H9 (cell line): Measurements from ENCODE around the gene IFRD2. TPM values are rescaled to one million over a fixed set of nuclear protein-coding genes. Genes with fewer than 3 reads are reported as not detected.

Experiments
- DNase-seq: peaks from one replicate; pipeline ENCODE4 v3.0.0-alpha.2; 2017
- H2AFZ ChIP-seq: one replicate; pipeline ENCODE4 v1.6.1; 2013; ENCODE audit warnings: mild to moderate bottlenecking, low read length, control low read depth, moderate library complexity
- H2AK5ac ChIP-seq: 2 replicates; pipeline ENCODE4 v1.6.1; 2013; ENCODE audit warnings: low read length, control low read depth, mixed read lengths; ENCODE audit not compliant: insufficient read length
- H2BK120ac ChIP-seq: one replicate; pipeline ENCODE4 v1.6.1; 2013; ENCODE audit warnings: low read depth, mild to moderate bottlenecking, low read length, control low read depth, inconsistent platforms; ENCODE audit not compliant: poor library complexity, severe bottlenecking
- H2BK12ac ChIP-seq: 2 replicates; pipeline ENCODE4 v1.6.1; 2013; ENCODE audit warnings: low read length, control low read depth, mixed read lengths, low read depth; ENCODE audit not compliant: insufficient read length
- H2BK15ac ChIP-seq: 2 replicates; pipeline ENCODE4 v1.6.1; 2013; ENCODE audit warnings: low read depth, low read length, control low read depth
- H2BK20ac ChIP-seq: one replicate; pipeline ENCODE4 v1.6.1; 2013; ENCODE audit warnings: low read depth, mild to moderate bottlenecking, low read length, control low read depth, inconsistent platforms; ENCODE audit not compliant: poor library complexity, severe bottlenecking
- H2BK5ac ChIP-seq: 2 replicates; pipeline ENCODE4 v1.6.1; 2013; ENCODE audit warnings: low read length, control low read depth, mixed read lengths; ENCODE audit not compliant: insufficient read length
- H3K14ac ChIP-seq: 2 replicates; pipeline ENCODE4 v1.6.1; 2013; ENCODE audit warnings: low read length, control low read depth; ENCODE audit not compliant: insufficient read depth
- H3K18ac ChIP-seq: 2 replicates; pipeline ENCODE4 v1.6.1; 2013; ENCODE audit warnings: low read depth, mild to moderate bottlenecking, mixed read lengths, low read length, control low read depth; ENCODE audit not compliant: insufficient read length
- H3K23ac ChIP-seq: 2 replicates; pipeline ENCODE4 v1.6.1; 2013; ENCODE audit warnings: low read length, control low read depth, mixed read lengths, low read depth; ENCODE audit not compliant: insufficient read length
- H3K23me2 ChIP-seq: 2 replicates; pipeline ENCODE4 v1.6.1; 2013; ENCODE audit warnings: low read depth, mild to moderate bottlenecking, mixed read lengths, low read length, control low read depth; ENCODE audit not compliant: insufficient read length, poor library complexity, severe bottlenecking
- H3K27ac ChIP-seq: 2 replicates; pipeline ENCODE4 v1.5.1; 2013; ENCODE audit warnings: low read length, control low read depth, mixed read lengths, low read depth; ENCODE audit not compliant: insufficient read length
- H3K27me3 ChIP-seq: 2 replicates; pipeline ENCODE4 v1.6.1; 2013; ENCODE audit warnings: low read length, control low read depth, inconsistent platforms; ENCODE audit not compliant: insufficient read depth
- H3K4ac ChIP-seq: 2 replicates; pipeline ENCODE4 v1.6.1; 2013; ENCODE audit warnings: low read depth, mild to moderate bottlenecking, control low read depth, inconsistent platforms, low read length, moderate library complexity
- H3K4me1 ChIP-seq: 2 replicates; pipeline ENCODE4 v1.6.1; 2013; ENCODE audit warnings: low read length, control low read depth, inconsistent platforms; ENCODE audit not compliant: insufficient read depth
- H3K4me2 ChIP-seq: 2 replicates; pipeline ENCODE4 v1.6.1; 2013; ENCODE audit warnings: low read length, control low read depth, mixed read lengths; ENCODE audit not compliant: insufficient read length, insufficient read depth
- H3K56ac ChIP-seq: 2 replicates; pipeline ENCODE4 v1.6.1; 2013; ENCODE audit warnings: low read depth, mild to moderate bottlenecking, mixed read lengths, low read length, control low read depth; ENCODE audit not compliant: insufficient read length
- H3K79me1 ChIP-seq: 2 replicates; pipeline ENCODE4 v1.6.1; 2013; ENCODE audit warnings: low read depth, mild to moderate bottlenecking, moderate library complexity, low read length, control low read depth, inconsistent platforms; ENCODE audit not compliant: insufficient read depth, poor library complexity, severe bottlenecking
- H3K79me2 ChIP-seq: 2 replicates; pipeline ENCODE4 v1.6.1; 2013; ENCODE audit warnings: low read length, control low read depth, inconsistent platforms; ENCODE audit not compliant: insufficient read depth
- H3K9ac ChIP-seq: 2 replicates; pipeline ENCODE4 v1.6.1; 2013; ENCODE audit warnings: low read length, control low read depth, mixed read lengths; ENCODE audit not compliant: insufficient read length; ENCODE audit errors: extremely low read depth
- H3K9me3 ChIP-seq: one replicate; pipeline ENCODE4 v1.6.1; 2013; ENCODE audit warnings: low read depth, low read length, inconsistent platforms; ENCODE audit not compliant: control insufficient read depth
- H3T11ph ChIP-seq: one replicate; pipeline ENCODE4 v1.6.1; 2013; ENCODE audit warnings: mild to moderate bottlenecking, low read length, control low read depth, inconsistent platforms
- H4K20me1 ChIP-seq: one replicate; pipeline ENCODE4 v1.6.1; 2013; ENCODE audit not compliant: control insufficient read depth, insufficient read length, insufficient read depth
- H4K5ac ChIP-seq: 2 replicates; pipeline ENCODE4 v1.6.1; 2013; ENCODE audit warnings: low read depth, mild to moderate bottlenecking, mixed read lengths, low read length, control low read depth; ENCODE audit not compliant: insufficient read length
- H4K8ac ChIP-seq: replicated peaks from 2 replicates; pipeline ENCODE4 v1.6.1; 2013; ENCODE audit warnings: low read length, control low read depth, mixed read lengths, low read depth; ENCODE audit not compliant: insufficient read length
- H4K91ac ChIP-seq: 2 replicates; pipeline ENCODE4 v1.6.1; 2013; ENCODE audit warnings: low read depth, mild to moderate bottlenecking, moderate library complexity, mixed read lengths, low read length, control low read depth; ENCODE audit not compliant: insufficient read length
- H3K27ac Mint-ChIP-seq, 3 experiments: 2 replicates in 2 of 3; 3 replicates in 1 of 3; pipeline ENCODE4 v1.8.0; 2020 to 2021; ENCODE audit warnings: mixed read lengths in 3 of 3, mild to moderate bottlenecking in 1 of 3, moderate library complexity in 1 of 3
- H3K27me3 Mint-ChIP-seq: 2 replicates; pipeline ENCODE4 v1.8.0; 2021; ENCODE audit warnings: low read depth, mild to moderate bottlenecking, moderate library complexity, mixed read lengths
- H3K36me3 Mint-ChIP-seq, 3 experiments: 2 replicates in 2 of 3; 3 replicates in 1 of 3; pipeline ENCODE4 v1.8.0; 2020 to 2021; ENCODE audit warnings: low read depth in 3 of 3, mixed read lengths in 3 of 3; ENCODE audit not compliant: insufficient read depth in 1 of 3
- H3K4me1 Mint-ChIP-seq, 2 experiments: 2 replicates each; pipeline ENCODE4 v1.8.0; 2020; ENCODE audit warnings: mixed read lengths in 2 of 2
- H3K4me3 Mint-ChIP-seq, 2 experiments: 2 replicates in 1 of 2; 3 replicates in 1 of 2; pipeline ENCODE4 v1.8.0; 2020 to 2021; ENCODE audit warnings: mild to moderate bottlenecking in 2 of 2, mixed read lengths in 2 of 2, moderate library complexity in 1 of 2
- H3K9me3 Mint-ChIP-seq, 2 experiments: 2 replicates in 1 of 2; 3 replicates in 1 of 2; pipeline ENCODE4 v1.8.0; 2020; ENCODE audit warnings: mild to moderate bottlenecking in 2 of 2, mixed read lengths in 2 of 2, moderate library complexity in 1 of 2
- WGBS: extraction: QIAGEN DNeasy Blood & Tissue Kit; methylation state at CpG from one replicate; pipeline ENCODE4 v1.1.7; 2013; ENCODE audit warnings: missing lambda C conversion rate, low lambda C conversion rate, mixed read lengths; ENCODE audit not compliant: insufficient read length; ENCODE audit errors: extremely low coverage; 5-methylcytosine and 5-hydroxymethylcytosine counted together
- total RNA-seq: library from RNA; stranded (reverse); gene quantifications from 2 replicates; pipeline ENCODE4 v1.2.1, GENCODE V29; 2021
- TF ChIP-seq, protein P1 (sequence below): fragments of 200-600 bp; sonication (generic); conservative IDR thresholded peaks from 3 replicates; pipeline ENCODE4 v1.8.0; 2021; ENCODE audit warnings: antibody characterized with exemption, mild to moderate bottlenecking

IFRD2 gene
- total RNA-seq, 1 experiment from 2014 or later: 109 TPM

DNA sequence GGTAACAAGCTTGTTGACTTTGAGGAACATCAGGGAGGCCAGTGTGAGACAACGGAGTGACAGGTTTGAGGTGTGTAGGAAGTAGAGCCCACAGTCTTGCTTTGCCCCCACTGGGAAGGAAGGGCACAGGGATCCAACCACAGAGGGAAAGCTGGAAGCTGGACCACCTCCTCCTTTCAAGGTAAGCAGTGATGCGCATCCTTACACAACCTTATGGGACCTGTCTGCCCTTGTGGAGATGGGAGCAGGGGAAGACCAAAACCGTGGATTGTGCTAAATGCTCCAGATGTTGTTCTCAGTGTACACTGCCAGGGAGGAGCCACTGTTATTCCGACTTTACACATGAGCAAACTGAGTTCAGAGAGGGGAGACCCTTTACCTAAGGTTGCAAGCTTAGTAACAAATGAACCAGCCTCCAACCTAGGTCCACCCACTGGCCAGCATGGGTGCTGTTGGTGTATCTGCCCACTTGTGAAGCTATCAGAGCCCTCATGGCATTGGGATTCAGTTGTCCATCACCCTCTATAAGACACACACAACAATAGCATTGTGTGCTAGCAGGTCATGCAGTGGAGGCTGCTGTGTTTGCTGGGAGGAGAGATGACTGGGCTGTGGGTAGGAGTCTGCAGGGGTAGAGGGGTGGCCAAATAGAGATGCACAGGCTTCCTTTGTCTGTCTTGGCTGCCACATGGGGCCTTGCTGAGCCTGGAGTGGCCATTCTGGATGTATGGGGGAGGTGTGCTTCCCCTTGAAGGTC lies 13.9 kb downstream of the IFRD2 start:
- H2BK120ac ChIP-seq: no peak overlapping the region
- Mint-ChIP-seq H3K36me3 (no peaks in the 10 kb centered on the region; a peak in 1 of 7 replicates), H3K27me3 (peaks cover 56% of the 10 kb centered on the region), H3K9me3 (no peaks in the 10 kb centered on the region), H3K27ac (peak overlapping the region in 1 of 3 experiments; percentile 95; a peak in 1 of 7 replicates), H3K4me1 (peaks cover 19 to 22% of the 10 kb centered on the region in 2 experiments), H3K4me3 (no peak overlapping the region)
- no peak overlapping the region for H2BK15ac ChIP-seq
- TF ChIP-seq, protein P1, sequence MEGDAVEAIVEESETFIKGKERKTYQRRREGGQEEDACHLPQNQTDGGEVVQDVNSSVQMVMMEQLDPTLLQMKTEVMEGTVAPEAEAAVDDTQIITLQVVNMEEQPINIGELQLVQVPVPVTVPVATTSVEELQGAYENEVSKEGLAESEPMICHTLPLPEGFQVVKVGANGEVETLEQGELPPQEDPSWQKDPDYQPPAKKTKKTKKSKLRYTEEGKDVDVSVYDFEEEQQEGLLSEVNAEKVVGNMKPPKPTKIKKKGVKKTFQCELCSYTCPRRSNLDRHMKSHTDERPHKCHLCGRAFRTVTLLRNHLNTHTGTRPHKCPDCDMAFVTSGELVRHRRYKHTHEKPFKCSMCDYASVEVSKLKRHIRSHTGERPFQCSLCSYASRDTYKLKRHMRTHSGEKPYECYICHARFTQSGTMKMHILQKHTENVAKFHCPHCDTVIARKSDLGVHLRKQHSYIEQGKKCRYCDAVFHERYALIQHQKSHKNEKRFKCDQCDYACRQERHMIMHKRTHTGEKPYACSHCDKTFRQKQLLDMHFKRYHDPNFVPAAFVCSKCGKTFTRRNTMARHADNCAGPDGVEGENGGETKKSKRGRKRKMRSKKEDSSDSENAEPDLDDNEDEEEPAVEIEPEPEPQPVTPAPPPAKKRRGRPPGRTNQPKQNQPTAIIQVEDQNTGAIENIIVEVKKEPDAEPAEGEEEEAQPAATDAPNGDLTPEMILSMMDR: no peak
- no peaks in the 10 kb centered on the region for H4K20me1 ChIP-seq
- no peak overlapping the region for H3K14ac ChIP-seq
- H2AK5ac ChIP-seq: no peak overlapping the region
- no peaks in the 10 kb centered on the region for H3K4me1 ChIP-seq
- no peak overlapping the region for H2BK12ac ChIP-seq
- no peaks in the 10 kb centered on the region for H3K9me3 ChIP-seq
- no peak overlapping the region for H3K9ac ChIP-seq
- H3K79me2 ChIP-seq: no peaks in the 10 kb centered on the region
- no peak overlapping the region for H2BK20ac ChIP-seq
- no peak overlapping the region for H3K18ac ChIP-seq
- H3K56ac ChIP-seq: no peak overlapping the region
- no peak overlapping the region for H3K4ac ChIP-seq
- no peak overlapping the region for H2AFZ ChIP-seq
- DNase-seq: no peak
- H3K27me3 ChIP-seq: peaks cover 12% of the 10 kb centered on the region; the same call in 1 of the 2 replicates
- no CpG with 5 or more reads among the region's 4 CpGs for WGBS
- no peak overlapping the region for H4K91ac ChIP-seq
- no peak overlapping the region for H3K27ac ChIP-seq
- no peak overlapping the region for H3T11ph ChIP-seq
- H2BK5ac ChIP-seq: no peak overlapping the region
- no peak overlapping the region for H3K23ac ChIP-seq
- peaks cover 6% of the 10 kb centered on the region for H3K23me2 ChIP-seq
- no peak overlapping the region for H3K4me2 ChIP-seq
- no peak overlapping the region for H4K8ac ChIP-seq
- H3K79me1 ChIP-seq: no peaks in the 10 kb centered on the region
- H4K5ac ChIP-seq: no peak overlapping the region
